Measurements from ENCODE around the gene MXD4.
A peak's percentile ranks its signal among the peaks of the same experiment; 100 is the strongest.

The MXD4 gene

DNA sequence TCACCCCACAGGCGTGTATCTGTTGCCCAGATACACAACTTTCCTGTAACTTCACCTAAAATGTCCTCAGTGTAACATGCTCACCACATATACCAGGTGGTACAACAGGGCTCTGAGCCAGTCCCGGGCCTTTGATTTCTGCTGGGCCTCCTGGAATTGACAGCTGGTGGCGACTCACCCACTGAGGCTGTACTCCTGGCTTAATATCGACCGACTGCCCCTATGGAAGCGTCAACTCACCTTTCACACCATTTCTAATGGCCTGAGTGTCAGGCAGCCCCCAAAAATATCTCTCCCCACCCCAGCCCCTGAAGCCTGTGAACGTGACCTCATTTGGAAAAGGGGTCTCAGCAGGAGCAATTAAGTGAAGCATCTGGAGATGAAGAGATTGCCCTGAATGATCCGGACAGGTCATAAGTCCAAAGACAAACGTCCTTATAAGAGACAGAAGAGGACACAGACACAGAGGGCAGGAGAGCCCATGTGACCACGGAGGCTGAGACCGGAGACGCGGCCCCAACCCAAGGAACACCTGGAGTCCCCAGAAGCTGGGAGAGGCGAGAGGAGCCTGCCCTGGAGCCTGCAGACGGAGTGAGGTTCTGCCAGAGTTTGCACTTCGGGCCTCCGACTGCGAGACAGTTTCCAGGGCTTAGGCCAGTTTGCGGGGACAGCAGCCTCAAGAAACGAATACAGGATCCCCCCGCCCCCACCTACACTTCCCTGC, 12.6 kb upstream of the MXD4 start:
- no peak for DNase-seq

DNA sequence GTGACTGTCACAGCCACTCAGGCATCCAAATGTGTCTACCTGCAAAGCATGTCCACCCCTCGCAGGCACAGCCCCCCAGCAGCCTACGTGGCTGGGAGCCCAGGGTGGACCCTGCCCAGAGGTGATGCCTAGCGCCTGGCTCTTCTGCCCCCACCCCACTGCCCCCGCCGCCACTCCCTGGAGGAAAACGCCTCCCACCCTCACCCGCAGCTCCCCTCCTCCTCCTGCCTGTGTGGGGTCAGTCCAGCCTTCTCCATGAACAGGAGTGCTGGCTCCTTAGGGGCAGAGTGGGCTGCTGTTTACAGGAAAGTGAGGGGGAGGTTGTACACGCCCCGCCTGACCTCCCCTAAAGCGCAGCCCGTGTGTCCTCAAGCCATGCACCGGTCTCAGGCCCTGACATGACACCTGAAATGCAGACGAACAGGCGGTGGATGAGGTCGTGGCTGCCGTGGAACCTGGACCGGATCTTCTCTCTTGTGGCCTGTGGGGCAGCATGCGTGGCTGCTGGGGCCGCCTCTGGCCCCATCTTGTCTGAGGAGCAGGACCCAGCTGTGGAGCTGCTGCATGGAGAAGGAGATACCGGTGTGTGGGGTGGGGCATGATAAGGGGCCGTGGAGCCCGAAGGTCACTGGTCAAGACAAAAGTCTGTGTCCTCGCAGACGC, 11.9 kb upstream of the MXD4 start:
- no peak for DNase-seq

DNA sequence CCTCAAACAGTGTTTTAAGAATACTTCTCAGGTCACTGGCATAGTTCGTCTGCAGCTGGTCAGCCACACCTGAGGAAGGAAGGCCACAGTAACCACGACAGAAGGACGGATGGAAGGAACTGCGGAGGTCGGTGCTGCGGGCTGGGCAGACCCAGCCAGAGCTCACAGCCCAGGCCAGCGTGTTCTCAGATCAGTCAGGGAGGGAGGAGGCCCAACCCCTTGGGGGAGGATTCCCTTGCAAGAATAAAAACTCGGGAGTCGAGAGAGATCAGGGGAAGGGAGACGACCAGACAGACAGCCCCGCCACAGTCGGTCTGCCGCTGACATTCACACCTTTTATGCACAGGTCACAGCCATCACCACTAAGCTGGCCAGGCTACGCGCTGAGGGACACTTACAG, 11.3 kb upstream of the MXD4 start:
- no peak for DNase-seq

DNA sequence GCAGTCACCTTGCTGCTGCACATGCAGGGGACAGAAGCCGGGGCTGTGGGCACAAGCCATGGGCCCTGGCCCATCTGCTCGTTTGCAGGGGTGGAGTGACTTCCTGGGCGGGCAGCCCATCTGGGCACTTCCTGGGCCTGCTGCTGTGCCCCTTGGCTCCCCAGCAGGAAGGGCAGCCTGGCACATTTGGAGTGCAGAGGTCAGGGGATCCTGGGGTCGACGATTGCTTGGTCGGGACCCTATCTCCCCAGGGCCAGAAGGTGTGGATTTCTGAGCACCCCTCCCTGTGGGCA, 10.9 kb upstream of the MXD4 start:
- no peak for DNase-seq

DNA sequence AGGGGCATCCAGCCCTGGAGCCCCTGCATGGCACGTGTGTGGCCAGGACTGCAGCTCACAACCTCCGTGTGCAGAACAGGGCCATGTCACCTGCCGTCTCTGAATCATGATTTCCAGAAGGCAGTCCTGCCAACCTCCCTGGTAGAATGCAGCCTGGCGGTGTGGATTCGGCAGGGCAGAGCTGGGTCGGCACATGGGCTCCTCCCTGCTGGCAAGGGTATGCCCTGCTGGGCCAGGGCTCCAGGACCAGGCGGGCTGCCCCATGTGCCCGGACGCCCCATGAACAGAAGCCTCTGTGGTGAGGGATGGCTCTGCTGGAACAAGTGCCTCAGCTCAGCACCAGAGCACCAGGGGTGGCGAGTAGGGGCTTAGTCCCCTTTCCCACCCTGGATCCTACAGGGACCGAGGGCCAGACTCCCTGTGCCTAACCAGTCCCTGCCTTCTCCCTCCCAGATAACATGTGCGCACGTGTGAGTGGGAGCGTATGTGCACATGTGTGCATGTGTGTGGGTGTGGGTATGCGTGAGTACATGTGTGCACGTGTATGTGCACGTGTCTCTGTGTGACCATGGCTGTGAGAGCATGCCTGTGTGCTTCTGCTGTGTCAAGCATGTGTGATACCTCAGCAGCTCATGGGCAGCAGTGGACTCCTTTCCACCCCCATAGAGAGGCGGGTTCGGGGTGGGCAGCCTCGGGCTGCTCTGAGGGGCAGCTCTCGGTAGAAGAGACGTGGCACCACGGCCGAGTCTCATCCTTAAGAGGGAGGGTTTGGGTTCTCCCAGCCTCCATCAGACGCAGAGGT, 10.3 kb upstream of the MXD4 start:
- no peak for DNase-seq

DNA sequence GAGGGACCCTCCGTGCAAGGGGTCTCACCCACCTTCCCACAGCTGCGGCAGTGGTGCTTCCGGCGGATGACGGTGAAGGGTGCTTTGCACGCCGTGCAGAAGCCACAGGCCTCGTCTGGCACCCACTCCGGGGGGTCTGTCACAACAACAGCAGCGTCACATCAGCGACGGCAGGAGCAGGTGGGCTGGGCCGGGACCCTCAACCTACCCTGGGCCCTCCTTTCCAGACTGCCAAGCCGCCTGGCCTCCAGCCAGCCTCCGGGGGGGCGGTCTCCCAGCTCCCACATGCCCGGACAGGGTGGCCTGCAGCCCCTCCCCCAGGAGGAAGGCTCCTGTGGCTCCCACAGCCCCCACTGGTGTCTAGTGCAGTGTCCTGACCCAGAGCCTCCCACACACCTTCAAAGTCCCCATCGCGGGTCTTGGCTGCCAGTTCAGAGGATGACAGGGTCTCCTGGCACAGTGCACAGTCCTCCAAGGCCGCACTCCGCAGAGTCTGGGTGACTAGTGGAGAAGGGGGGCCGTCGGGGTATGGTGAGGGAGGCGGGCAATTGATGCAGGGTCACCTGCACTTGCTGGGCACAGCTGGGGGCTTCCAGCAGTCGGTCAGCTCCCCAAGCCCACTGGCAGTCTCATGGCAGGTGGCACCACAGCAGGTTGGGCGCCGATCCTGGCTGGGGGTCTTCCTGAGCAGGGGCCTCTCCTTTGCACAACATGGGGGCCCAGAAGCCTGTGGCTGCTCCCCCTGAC, 9.5 kb upstream of the MXD4 start:
- DNase-seq, result no peak

DNA sequence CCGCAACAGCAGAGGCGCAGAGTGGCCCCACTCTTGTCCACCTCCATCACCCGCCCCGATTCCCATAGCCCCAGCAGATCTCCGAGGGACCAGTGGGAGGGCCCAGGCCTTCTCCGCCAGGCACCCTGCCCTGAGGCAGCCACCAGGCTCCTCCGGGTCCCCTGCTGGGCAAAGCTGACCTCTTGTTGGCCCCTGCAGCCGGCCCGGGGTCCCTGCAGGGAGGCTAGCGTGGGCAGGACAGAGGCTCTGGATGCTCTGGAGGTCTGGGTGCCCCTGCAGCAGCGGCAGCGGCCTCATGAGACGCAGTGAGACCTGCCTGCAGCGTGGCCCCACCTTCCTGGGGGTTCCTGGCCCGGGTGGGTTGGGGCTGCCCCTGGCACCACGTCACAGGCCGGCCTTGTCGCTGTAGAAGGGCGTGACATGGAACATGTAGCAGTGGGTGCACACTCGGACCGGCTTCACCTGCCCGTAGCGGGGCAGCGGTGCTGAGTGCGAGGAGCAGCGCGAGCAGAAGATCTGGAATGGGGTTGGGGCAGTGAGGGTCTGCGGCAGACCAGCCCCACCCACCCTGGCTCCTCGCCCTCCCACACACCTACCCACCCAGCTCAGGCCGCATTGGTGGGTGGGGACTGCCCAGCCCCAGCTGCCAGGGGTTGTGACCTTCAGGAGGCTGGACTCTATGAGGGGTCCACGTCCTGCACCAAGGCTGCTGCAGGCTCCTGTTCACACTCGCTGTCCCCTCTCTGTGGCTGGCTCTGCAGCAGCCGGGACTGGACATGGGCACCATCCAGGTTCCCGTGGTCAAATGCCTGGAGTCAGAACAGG, 8.6 kb upstream of the MXD4 start:
- no peak for DNase-seq

DNA sequence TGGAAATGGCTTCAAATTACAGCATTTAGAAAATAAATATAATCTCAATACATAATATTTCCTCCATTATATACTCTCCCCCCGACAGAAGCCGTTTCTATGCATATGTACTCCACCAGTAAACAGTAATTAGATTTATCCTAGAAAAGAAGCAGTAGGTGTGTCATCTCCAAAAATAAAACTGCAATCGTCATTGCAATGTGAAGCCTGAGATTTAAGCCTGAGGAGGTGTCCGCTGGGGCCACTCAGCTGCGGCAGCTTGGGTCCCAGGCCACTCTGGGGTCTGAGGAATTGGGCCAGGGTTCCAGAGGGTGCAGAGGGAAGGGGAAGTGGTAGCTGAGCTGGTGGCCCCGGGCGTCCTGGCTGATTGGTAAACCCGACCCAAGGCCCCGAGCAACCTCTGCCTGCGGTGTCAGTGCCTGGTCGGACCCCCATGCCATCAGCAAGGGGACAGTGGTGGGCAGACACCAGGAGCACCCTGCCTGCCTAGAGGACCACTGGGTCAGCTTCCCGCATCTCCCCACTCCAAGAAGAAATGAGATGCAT, 7.8 kb upstream of the MXD4 start:
- no peak for DNase-seq

DNA sequence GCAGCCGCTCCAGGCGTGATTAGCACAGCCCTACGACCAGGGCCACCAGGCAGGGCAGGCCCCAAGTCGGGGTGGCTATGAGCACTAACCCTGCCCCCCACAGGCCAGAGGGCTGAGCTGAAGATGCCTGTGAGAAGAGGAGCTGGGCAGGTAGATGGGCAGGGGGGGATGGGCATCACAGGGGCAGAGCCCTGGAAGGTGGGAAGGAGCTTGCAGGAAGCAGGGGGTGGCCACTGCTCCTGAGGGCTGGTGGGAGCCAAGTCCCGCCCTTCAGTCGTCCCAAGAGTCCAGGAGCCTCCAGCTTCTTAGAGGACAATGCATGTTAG, 7.3 kb upstream of the MXD4 start:
- no peak for DNase-seq

DNA sequence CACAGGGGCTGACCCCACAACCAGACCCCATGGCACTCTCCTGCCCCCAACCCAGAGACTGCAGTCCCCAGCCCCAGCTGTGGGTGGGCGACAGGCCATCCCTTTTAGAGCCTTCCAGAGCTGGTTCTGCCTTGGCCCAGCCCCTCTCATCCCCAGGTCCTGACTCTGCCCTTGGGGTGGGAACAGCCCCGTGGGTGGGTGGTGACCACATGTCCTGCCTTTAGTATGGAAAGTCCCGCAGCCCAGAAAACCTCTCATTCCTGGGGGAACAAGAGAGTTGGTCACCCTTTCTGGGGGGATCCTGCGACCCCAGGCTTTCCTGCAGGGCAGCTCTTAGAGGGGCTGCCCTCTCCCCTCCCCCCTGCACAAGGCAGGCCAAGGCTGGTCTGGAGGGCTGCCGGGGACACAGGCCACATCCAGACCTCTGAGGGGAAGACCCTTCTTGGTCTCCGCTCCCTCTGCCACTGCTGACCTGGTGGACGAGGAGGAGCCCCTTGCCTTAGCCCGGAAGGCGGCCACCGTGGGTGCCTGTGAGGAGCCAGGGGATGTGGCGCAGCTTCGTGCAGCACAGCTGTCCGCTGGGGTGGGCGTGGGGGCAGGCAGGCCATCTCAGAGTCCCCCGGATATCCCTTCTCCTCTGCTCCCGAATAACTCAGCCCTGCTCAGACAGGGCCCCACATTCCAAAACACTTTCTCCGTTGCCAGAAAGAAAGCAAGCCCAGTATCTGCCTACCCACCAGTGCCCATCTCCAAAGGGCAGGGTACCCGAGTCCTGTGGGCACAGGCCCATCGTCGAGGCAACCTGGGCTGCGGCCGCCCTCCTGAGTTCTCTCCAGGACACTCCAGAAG, 6.7 kb upstream of the MXD4 start:
- no peak for DNase-seq

DNA sequence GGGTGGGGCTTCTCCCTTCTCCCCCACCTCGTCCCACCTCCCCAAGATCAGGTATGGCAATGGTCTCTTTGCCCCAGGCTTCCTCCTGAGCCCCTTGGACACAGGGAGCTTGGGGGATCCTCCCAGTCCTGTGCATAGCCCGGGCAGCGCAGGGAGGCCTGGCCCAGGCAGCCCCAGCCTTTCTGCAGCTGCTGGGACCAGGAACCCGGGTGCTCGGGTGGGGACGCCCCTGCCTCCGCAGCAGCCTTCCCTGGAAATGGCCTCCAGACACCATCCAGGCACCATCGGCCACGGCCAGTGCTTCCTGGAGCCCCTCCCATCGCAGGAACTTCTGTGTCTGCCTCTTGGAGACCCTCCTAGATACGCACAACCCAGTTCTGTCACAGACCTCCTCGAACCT, 5.9 kb upstream of the MXD4 start:
- no peak for DNase-seq

DNA sequence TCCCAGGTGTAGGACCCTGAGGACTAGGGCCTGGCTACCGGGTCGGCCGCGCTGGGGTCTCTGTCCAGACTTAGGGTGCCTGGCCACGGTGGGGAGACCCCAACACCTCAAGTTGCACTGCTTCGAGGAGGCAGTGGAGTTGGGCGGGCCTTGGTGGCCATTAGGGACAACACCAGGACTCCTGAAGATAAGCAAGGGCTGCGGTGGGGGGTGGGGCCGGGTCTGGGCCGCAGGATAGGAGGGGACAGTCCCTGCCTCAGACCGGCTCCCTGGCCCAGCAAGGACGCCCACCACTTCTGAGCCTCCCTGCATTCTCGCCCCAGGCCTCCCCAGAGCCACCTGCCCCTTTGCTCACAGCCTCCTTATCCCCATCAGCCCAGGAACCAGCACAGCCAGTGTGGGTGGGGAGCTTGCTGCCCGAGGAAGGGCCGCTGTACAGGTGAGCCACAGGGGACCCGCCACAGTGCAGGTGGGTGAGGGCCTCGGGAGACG, 5.5 kb upstream of the MXD4 start:
- DNase-seq, result no peak

DNA sequence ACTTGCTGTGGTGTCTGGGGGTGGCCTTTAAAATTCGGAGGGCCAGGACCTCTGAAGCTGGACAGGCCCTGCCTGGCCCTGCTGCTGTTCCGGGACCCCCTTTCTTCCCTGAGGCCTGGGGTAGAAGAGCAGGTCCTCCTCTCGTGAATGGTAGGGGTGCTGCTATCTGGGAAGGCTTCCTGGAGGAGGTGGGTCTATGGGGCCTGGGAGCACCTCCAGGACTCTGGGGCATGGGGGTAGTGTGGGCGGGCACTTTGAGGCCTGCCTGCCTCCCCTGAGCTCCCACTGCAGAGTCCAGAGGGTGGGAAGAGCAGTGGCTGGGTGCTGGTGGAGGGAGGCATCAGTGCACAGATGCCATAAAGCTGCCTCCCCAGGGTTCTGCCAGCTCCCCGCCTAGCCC, 4.9 kb upstream of the MXD4 start:
- DNase-seq, result no peak

DNA sequence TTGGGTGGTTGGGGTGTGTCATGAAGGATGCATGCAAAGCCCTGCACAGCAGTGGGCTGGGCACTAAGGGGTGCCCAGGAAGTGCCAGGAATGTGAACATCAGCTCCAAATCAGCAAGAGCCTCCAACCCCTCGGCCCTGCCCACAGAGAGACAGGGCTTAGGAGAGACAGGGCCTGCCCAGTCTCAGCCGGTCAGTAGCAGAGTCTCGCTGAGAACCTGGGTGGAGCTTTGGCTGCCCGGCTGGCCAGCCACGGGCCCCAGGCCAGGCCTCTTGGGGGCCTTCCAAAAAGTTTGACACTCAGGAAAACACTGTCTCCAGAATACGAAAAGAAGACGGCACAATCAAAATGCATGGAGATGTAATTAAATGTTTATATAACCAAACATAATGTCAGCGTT, 4.3 kb upstream of the MXD4 start:
- no peak for DNase-seq

DNA sequence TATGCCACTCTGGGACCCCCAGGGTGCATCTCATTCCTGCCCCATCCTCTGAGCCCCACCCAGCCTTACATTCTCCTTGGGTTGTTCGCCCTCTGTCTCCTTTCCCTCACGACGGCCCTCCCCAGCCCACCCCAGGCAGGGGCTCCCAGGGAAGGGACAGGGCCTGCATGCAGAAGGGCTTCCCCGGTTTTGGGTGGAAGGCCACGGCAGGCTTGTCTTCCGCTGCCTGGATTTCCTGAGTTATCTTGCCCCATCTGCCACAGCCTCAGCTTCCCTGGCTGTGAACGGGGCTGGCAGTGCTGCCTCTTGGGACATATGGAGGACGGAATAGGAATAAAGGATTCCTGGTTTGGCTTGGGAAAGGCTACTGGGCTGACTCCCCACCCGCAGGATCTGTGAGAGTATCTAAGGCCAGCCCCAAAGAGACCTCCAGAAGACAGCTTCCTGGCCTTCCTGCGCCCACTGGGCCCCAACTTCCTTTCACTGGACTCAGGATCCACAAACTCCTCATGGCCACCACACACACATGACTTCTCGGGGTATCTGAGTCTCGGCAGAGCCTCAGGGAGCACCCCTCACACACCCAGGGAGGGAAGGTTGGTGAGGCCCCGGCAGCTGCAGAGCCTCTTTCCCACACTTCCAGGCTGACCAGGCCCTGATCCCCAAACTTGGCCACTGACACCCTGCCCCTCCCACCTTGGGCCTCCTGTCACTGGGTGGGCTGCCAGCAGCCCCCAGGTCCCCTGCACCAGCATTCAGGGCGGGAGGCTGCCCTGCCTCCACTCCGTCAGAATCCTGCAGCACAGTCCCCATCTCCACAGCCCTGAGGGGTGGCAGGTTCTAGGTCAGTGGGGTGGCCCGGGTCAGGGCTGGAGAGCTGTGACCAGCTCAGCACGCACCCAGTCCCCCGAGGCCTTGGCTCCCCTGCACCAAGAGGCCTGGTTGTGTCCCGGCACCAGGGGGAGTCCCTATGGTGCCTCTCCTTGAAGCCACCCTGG, 3.5 kb upstream of the MXD4 start:
- no peak for DNase-seq

DNA sequence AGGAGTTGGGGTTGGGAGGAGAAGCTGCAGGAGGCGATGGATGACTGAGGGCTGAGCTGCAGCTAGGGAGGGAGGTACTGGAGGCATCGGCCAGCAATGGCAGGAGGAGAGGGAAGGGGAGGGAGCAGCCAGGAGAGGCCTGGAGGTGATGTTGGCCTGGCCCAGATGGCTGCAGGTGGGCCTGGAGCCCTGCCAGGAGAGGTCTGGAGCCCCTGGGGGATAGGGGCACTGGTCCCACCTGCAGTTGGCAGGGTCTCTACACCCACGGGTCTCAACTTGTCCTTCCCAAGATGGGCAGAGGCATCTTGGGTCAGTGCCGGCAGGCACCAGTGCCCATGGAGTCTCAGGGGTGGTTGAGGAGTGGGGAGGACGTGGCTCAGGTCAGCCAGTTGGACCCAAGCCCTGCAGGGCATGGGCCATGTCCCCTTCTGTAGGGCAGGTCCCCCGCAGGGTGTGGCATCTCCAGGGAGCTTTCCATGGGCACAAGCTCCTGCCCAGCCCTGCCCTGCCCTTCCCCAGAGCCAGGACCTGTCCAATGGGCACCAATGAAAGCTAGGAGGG, 2.7 kb upstream of the MXD4 start:
- no peak for DNase-seq

DNA sequence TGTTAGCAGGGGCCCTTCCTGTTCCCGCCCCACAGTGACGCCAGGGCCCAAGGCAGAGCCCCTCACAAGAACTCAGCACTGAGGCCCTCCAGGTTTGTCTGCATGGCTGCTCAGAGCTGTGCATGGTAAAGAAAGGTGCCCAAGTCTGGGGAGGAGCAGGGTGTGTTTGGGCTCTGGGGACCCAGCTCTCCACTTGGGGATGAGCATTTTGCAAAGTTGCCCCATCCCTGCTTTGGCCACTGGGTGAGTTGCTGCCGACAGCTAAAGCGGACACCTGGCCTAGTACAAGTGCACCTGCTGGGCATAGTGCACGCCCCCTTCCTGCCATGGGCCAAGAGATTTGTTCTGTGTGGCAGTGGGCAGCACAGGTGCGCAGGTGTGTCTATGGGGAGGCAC, 2.0 kb upstream of the MXD4 start:
- DNase-seq, result peak; percentile 8

DNA sequence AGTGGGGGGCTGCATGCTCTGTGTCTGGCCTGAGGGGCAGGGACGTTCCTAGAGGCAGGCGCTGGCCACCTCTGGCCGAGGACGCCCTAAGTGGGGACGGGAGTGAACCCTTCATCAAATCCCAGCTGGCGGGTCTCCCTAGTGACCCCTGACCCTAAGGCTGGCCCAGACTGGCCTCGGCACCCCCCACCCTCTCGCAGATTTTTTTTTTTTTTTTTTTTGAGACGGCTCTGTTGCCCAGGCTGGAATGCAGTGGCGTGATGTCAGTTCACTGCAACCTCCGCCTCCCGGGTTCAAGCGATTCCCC, 988 bp upstream of the MXD4 start:
- no peak for DNase-seq

DNA sequence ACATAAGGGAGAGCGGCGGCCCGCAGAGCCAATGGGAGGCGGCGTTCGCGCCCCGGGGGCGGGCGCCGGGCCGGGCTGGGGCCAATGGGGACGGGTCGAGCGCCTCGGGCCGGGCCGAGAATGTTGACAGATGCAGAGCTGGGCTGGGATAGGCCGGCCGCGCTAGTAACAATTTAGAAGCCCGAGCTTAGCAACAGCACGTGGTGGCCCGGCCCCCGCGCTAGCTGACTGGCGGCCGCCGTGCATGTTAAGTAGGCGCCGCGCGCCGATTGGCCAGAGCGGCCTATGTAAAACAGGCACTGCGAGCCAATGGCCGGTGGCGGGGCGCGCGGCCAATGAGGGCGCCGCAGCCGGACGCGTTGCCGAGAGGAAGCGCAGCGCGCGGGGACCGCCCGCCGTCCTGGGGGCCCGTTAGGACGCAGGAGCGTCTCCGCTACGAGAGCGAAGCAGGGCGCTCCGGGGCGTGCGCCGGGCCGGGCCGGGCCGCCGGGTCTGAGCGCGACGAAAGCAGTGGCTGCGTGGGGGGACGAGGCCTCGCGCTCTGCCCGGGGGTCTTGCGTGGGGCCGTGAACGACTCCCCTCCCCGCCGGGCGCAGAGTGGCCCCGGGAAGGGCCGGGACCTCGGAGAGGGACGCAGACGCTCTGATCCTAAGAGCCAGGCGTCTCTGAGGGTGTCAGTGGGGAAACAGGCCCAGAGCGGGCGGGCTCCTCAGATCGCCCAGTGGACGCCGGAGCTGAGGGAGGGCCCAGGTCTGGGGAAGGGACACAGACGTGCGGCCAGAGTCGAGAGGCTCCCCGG, 435 bp upstream of the MXD4 start:
- DNase-seq, result peak; percentile 89

Measured in NCI-H774 (cell line).